HepG2 (cell line): ENCODE data around the gene DPEP3. TPM values are rescaled to one million over a fixed set of nuclear protein-coding genes. Genes with fewer than 3 reads are reported as not detected.

Experiments
- CBX5 ChIP-seq: sonication (generic); formaldehyde crosslinking; IDR thresholded peaks from 2 replicates; pipeline ENCODE4 v1.4.0; 2020; ENCODE audit warnings: missing genetic modification reagents, borderline replicate concordance
- HDAC6 ChIP-seq: fragments of 200-600 bp; sonication (generic); IDR thresholded peaks from 2 replicates; pipeline ENCODE4 v1.7.0; 2017; ENCODE audit warnings: mild to moderate bottlenecking, antibody characterized with exemption, low read length, low read depth
- KLF11 ChIP-seq: IDR thresholded peaks from 2 replicates; pipeline ENCODE4 v1.6.1; 2016; ENCODE audit warnings: missing compliant biosample characterization
- KLF13 ChIP-seq: sonication (generic); formaldehyde crosslinking; IDR thresholded peaks from 2 replicates; pipeline ENCODE4 v1.4.0; 2020; ENCODE audit warnings: mild to moderate bottlenecking, missing genetic modification reagents
- NAIF1 ChIP-seq: sonication (generic); formaldehyde crosslinking; IDR thresholded peaks from 2 replicates; pipeline ENCODE4 v1.5.0; 2020; ENCODE audit warnings: mild to moderate bottlenecking, missing genetic modification reagents, borderline replicate concordance
- NR2F1 ChIP-seq, 2 experiments: fragments of 450-650 bp in 1 of 2; formaldehyde crosslinking in 1 of 2; IDR thresholded peaks; 2 replicates each; pipeline versions ENCODE4 v1.5.0 to v1.6.1; 2016 to 2020; ENCODE audit warnings: mild to moderate bottlenecking in 1 of 2, missing compliant biosample characterization in 1 of 2, missing genetic modification reagents in 1 of 2, moderate library complexity in 1 of 2
- NRL ChIP-seq: sonication (generic); formaldehyde crosslinking; IDR thresholded peaks from 2 replicates; pipeline ENCODE4 v1.5.0; 2020; ENCODE audit warnings: missing genetic modification reagents, mild to moderate bottlenecking, moderate library complexity, borderline replicate concordance
- PAX8 ChIP-seq: sonication (generic); formaldehyde crosslinking; IDR thresholded peaks from 2 replicates; pipeline ENCODE4 v1.8.0; 2022; ENCODE audit warnings: mild to moderate bottlenecking, missing genetic modification reagents, borderline replicate concordance
- PHF21A ChIP-seq: sonication (generic); formaldehyde crosslinking; IDR thresholded peaks from 2 replicates; pipeline ENCODE4 v1.5.0; 2020; ENCODE audit warnings: mild to moderate bottlenecking, missing genetic modification reagents
- RBM39 ChIP-seq: fragments of 200-400 bp; formaldehyde crosslinking; IDR thresholded peaks from one replicate; pipeline ENCODE4 v1.6.1; 2018; ENCODE audit warnings: antibody characterized with exemption, mild to moderate bottlenecking, low read depth, low read length; ENCODE audit not compliant: poor library complexity, severe bottlenecking
- SNAPC2 ChIP-seq: sonication (generic); formaldehyde crosslinking; IDR thresholded peaks from 2 replicates; pipeline ENCODE4 v1.8.1; 2022; ENCODE audit warnings: mild to moderate bottlenecking, missing genetic modification reagents
- ZNF124 ChIP-seq: sonication (generic); formaldehyde crosslinking; IDR thresholded peaks from 2 replicates; pipeline ENCODE4 v1.4.0; 2020; ENCODE audit warnings: missing genetic modification reagents
- ZNF30 ChIP-seq: sonication (generic); formaldehyde crosslinking; IDR thresholded peaks from 2 replicates; pipeline ENCODE4 v1.5.0; 2020; ENCODE audit warnings: mild to moderate bottlenecking, missing genetic modification reagents
- ZNF556 ChIP-seq: sonication (generic); formaldehyde crosslinking; IDR thresholded peaks from 2 replicates; pipeline ENCODE4 v1.4.0; 2020; ENCODE audit warnings: mild to moderate bottlenecking, missing genetic modification reagents, borderline replicate concordance
- ZNF567 ChIP-seq: sonication (generic); formaldehyde crosslinking; IDR thresholded peaks from 2 replicates; pipeline ENCODE4 v1.8.1; 2023; ENCODE audit warnings: mild to moderate bottlenecking, missing genetic modification reagents, borderline replicate concordance
- ZNF724P ChIP-seq: sonication (generic); formaldehyde crosslinking; IDR thresholded peaks from 2 replicates; pipeline ENCODE4 v1.8.0; 2022; ENCODE audit warnings: missing genetic modification reagents, borderline replicate concordance
- ZNF83 ChIP-seq: sonication (generic); formaldehyde crosslinking; IDR thresholded peaks from 2 replicates; pipeline ENCODE4 v1.4.0; 2020; ENCODE audit warnings: missing genetic modification reagents, mild to moderate bottlenecking, borderline replicate concordance
- ZSCAN20 ChIP-seq: sonication (generic); formaldehyde crosslinking; IDR thresholded peaks from 2 replicates; pipeline ENCODE4 v1.4.0; 2020; ENCODE audit warnings: missing genetic modification reagents, mild to moderate bottlenecking, borderline replicate concordance
- ZZZ3 ChIP-seq: sonication (generic); formaldehyde crosslinking; IDR thresholded peaks from 2 replicates; pipeline ENCODE4 v1.4.0; 2020; ENCODE audit warnings: missing genetic modification reagents, mild to moderate bottlenecking, borderline replicate concordance
- polyA plus RNA-seq, 8 experiments: library from polyadenylated mRNA; depleted of rRNA in 3 of 8; stranded (reverse) in 7 of 8; unstranded in 1 of 8; fragments of >200 nt; fragmentation: Illumina TruSeq in 4 of 8; extraction: Trizol in 4 of 8; gene quantifications; 2 replicates each; pipeline versions ENCODE4 v1.2.1 to v1.2.3, GENCODE V29; 2011 to 2016; ENCODE audit warnings: low read depth in 4 of 8, missing spikeins in 1 of 8, mixed read lengths in 1 of 8; ENCODE audit not compliant: insufficient read depth in 1 of 8
- total RNA-seq, 5 experiments: library from RNA; depleted of rRNA; stranded (reverse); fragments of >200 nt; fragmentation: Illumina TruSeq; extraction: Trizol; gene quantifications; 2 replicates each; pipeline ENCODE4 v1.2.3, GENCODE V29; 2016; ENCODE audit warnings: low read depth in 1 of 5
- TF ChIP-seq, protein P1 (sequence below): sonication (generic); formaldehyde crosslinking; IDR thresholded peaks from 2 replicates; pipeline ENCODE4 v1.4.0; 2020; ENCODE audit warnings: missing genetic modification reagents
- TF ChIP-seq, protein P2 (sequence below): sonication (generic); formaldehyde crosslinking; IDR thresholded peaks from 2 replicates; pipeline ENCODE4 v1.4.0; 2020; ENCODE audit warnings: mild to moderate bottlenecking, missing genetic modification reagents
- TF ChIP-seq, protein P3 (sequence below): sonication (generic); formaldehyde crosslinking; IDR thresholded peaks from 2 replicates; pipeline ENCODE4 v1.5.0; 2020; ENCODE audit warnings: missing genetic modification reagents
- TF ChIP-seq, protein P4 (sequence below), 2 experiments: fragments of 450-650 bp in 1 of 2; sonication (generic) in 1 of 2; formaldehyde crosslinking; IDR thresholded peaks; 2 replicates each; pipeline versions ENCODE4 v1.5.0 to v1.8.0; 2020 to 2022; ENCODE audit warnings: mild to moderate bottlenecking in 1 of 2, missing genetic modification reagents in 1 of 2
- TF ChIP-seq, protein P5 (sequence below): IDR thresholded peaks from 2 replicates; pipeline ENCODE4 v1.6.1; 2016

DPEP3 gene
- total and polyA plus RNA-seq, 2 of the 13 experiments (the other 11 are each of a cell fraction or from before 2014, with no cell fraction given), result not detected

DNA sequence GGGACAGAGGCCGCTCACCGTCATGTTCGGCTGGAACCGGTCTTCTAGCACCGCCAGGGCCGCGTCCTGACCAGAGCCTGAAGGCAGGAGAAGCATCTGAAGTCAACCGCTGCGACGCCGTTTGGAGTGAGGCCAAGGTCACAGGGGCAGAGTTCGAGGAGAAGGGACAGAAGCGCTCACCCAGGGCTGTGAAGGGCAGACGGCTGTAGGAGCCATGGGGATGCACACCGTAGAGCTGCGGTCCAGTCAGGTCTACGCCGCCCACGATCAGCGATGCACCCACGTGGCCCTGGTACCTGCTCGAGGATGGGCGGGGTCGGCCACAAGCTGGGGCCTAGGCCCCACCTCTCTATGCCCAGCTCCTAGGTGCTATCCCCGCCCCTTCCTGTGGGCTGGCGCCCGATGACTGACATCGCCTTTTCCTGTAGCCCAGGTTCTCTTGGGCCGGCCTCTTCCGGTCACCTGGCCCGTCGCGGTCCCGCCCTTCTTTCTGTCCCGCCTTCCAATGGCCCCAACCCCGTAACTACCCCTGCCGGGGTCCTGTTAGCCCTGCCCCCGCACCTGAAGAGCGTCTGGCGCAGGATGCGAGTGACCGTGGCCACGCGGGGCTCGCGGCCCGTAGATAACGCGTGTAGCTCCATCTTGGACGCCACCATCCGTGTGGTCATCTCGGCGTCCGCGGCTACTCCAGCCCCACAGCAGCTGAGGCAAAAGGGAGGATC, 44.7 kb downstream of the DPEP3 start (continued):
- TF ChIP-seq, protein P1, sequence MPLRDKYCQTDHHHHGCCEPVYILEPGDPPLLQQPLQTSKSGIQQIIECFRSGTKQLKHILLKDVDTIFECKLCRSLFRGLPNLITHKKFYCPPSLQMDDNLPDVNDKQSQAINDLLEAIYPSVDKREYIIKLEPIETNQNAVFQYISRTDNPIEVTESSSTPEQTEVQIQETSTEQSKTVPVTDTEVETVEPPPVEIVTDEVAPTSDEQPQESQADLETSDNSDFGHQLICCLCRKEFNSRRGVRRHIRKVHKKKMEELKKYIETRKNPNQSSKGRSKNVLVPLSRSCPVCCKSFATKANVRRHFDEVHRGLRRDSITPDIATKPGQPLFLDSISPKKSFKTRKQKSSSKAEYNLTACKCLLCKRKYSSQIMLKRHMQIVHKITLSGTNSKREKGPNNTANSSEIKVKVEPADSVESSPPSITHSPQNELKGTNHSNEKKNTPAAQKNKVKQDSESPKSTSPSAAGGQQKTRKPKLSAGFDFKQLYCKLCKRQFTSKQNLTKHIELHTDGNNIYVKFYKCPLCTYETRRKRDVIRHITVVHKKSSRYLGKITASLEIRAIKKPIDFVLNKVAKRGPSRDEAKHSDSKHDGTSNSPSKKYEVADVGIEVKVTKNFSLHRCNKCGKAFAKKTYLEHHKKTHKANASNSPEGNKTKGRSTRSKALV (CRISPR knock-in tag), result 0 out of 2 replicates have a peak, but pooled peaks have one; percentile 78
- TF ChIP-seq KLF11 (CRISPR knock-in tag) (no peak; the same call in none of the 2 replicates), ZNF556 (peak; percentile 92; the same call in 1 of the 2 replicates), NR2F1 (CRISPR knock-in tag; IDR thresholded peaks at IDR 0.05) (no peak; a peak in 2 of 4 replicates), ZNF567 (0 out of 2 replicates have a peak, but pooled peaks have one; percentile 53), ZNF30 (CRISPR knock-in tag) (no peak), RBM39 (peak; percentile 96), ZZZ3 (peak; percentile 71), KLF13 (CRISPR knock-in tag) (0 out of 2 replicates have a peak, but pooled peaks have one; percentile 56), HDAC6 (no peak), PAX8 (CRISPR knock-in tag) (peak; percentile 85; the same call in 1 of the 2 replicates), ZNF124 (CRISPR knock-in tag) (peak; percentile 47; the same call in 1 of the 2 replicates), ZNF83 (no peak), SNAPC2 (CRISPR knock-in tag) (no peak; the same call in none of the 2 replicates), NAIF1 (CRISPR knock-in tag) (no peak), CBX5 (CRISPR knock-in tag) (no peak; the same call in 1 of the 2 replicates), PHF21A (CRISPR knock-in tag) (0 out of 2 replicates have a peak, but pooled peaks have one; percentile 54), ZNF724P (CRISPR knock-in tag) (peak; percentile 96), ZSCAN20 (CRISPR knock-in tag) (peak; percentile 19; the same call in 1 of the 2 replicates), NRL (CRISPR knock-in tag) (peak; percentile 9; the same call in 1 of the 2 replicates)
- TF ChIP-seq, protein P2, sequence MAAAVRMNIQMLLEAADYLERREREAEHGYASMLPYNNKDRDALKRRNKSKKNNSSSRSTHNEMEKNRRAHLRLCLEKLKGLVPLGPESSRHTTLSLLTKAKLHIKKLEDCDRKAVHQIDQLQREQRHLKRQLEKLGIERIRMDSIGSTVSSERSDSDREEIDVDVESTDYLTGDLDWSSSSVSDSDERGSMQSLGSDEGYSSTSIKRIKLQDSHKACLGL (CRISPR knock-in tag), result peak; percentile 100
- TF ChIP-seq, protein P3, sequence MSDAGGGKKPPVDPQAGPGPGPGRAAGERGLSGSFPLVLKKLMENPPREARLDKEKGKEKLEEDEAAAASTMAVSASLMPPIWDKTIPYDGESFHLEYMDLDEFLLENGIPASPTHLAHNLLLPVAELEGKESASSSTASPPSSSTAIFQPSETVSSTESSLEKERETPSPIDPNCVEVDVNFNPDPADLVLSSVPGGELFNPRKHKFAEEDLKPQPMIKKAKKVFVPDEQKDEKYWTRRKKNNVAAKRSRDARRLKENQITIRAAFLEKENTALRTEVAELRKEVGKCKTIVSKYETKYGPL (CRISPR knock-in tag), result 0 out of 2 replicates have a peak, but pooled peaks have one; percentile 66
- TF ChIP-seq, protein P4, sequence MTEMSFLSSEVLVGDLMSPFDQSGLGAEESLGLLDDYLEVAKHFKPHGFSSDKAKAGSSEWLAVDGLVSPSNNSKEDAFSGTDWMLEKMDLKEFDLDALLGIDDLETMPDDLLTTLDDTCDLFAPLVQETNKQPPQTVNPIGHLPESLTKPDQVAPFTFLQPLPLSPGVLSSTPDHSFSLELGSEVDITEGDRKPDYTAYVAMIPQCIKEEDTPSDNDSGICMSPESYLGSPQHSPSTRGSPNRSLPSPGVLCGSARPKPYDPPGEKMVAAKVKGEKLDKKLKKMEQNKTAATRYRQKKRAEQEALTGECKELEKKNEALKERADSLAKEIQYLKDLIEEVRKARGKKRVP (CRISPR knock-in tag; IDR thresholded peaks at IDR 0.05), result peak in 1 of 2 experiments; percentile 57; a peak in 2 of 4 replicates
- TF ChIP-seq, protein P5, sequence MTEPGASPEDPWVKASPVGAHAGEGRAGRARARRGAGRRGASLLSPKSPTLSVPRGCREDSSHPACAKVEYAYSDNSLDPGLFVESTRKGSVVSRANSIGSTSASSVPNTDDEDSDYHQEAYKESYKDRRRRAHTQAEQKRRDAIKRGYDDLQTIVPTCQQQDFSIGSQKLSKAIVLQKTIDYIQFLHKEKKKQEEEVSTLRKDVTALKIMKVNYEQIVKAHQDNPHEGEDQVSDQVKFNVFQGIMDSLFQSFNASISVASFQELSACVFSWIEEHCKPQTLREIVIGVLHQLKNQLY (CRISPR knock-in tag), result no peak; the same call in 1 of the 2 replicates
